A549 (cell line): Measurements from ENCODE around the gene GRHL3. TPM values are rescaled to one million over a fixed set of nuclear protein-coding genes. Genes with fewer than 3 reads are reported as not detected.

Experiments
- ATAC-seq, 2 experiments: fragments of 200-7000 bp in 1 of 2; fragments of >200 bp in 1 of 2; cut with Nextera tagmentation in 1 of 2; cut with Tn5 transposase in 1 of 2; 3 replicates each; pipeline versions ENCODE4 v1.8.0 to v1.9.1; 2018 to 2020; ENCODE audit warnings: mild to moderate bottlenecking in 1 of 2, moderate library complexity in 1 of 2
- CTCF ChIA-PET: fragments of 300-600 bp; sonication (Branson Sonifier 250); formaldehyde crosslinking; extraction: SDS; loops from one replicate; lab custom pipeline; 2021; ENCODE audit warnings: antibody characterized with exemption, inconsistent platforms; lab: Yijun Ruan, JAX
- POLR2A ChIA-PET: fragments of 350-600 bp; formaldehyde crosslinking; extraction: SDS; loops from one replicate; lab custom pipeline; 2021; ENCODE audit warnings: antibody characterized with exemption, inconsistent platforms; lab: Yijun Ruan, JAX
- DNase-seq, 2 experiments: peaks; one replicate each; pipeline versions ENCODE4 v3.0.0 to v3.0.0-alpha.2; 2011 to 2016; ENCODE audit warnings: low read depth in 1 of 2, low spot score in 1 of 2
- FAIRE-seq: peaks from 2 replicates; lab custom pipeline; 2011; peaks lifted over from hg19 to GRCh38; lab: Jason Lieb, UNC
- H3K27ac ChIP-seq, 2 experiments: fragments of >200 bp; sonication (Bioruptor Twin); formaldehyde crosslinking; 3 replicates each; pipeline ENCODE4 v1.5.1; 2016 to 2017
- H3K4me1 ChIP-seq: fragments of >200 bp; sonication (Bioruptor Twin); formaldehyde crosslinking; 3 replicates; pipeline ENCODE4 v1.6.1; 2016
- H3K4me2 ChIP-seq: fragments of >200 bp; sonication (Bioruptor Twin); formaldehyde crosslinking; 3 replicates; pipeline ENCODE4 v1.6.1; 2016
- H3K4me3 ChIP-seq: fragments of >200 bp; sonication (Bioruptor Twin); formaldehyde crosslinking; 3 replicates; pipeline ENCODE4 v1.5.1; 2016
- H3K9me3 ChIP-seq: fragments of >200 bp; sonication (Bioruptor Twin); formaldehyde crosslinking; 3 replicates; pipeline ENCODE4 v1.6.1; 2016
- CBX8 ChIP-seq: fragments of 200-600 bp; sonication (generic); IDR thresholded peaks from 2 replicates; pipeline ENCODE4 v1.6.1; 2016
- CEBPB ChIP-seq, 2 experiments: fragments of >200 bp in 1 of 2; sonication (Bioruptor Twin) in 1 of 2; formaldehyde crosslinking in 1 of 2; IDR thresholded peaks; 2 replicates each; pipeline ENCODE4 v1.6.1; 2012 to 2016
- EHF ChIP-seq: fragments of 250-450 bp; sonication (Bioruptor Pico); IDR thresholded peaks from 2 replicates; pipeline ENCODE4 v1.5.0; 2020; ENCODE audit warnings: mild to moderate bottlenecking
- EHMT2 ChIP-seq: fragments of 200-600 bp; sonication (generic); IDR thresholded peaks from 2 replicates; pipeline ENCODE4 v1.6.1; 2016; ENCODE audit warnings: antibody characterized with exemption, low read depth, mild to moderate bottlenecking, moderate library complexity
- ESRRA ChIP-seq: fragments of 150-350 bp; IDR thresholded peaks from 2 replicates; pipeline ENCODE4 v1.6.1; 2014; ENCODE audit warnings: mild to moderate bottlenecking, low read length, borderline replicate concordance
- GATA3 ChIP-seq: IDR thresholded peaks from 2 replicates; pipeline ENCODE4 v1.6.1; 2012; ENCODE audit warnings: borderline replicate concordance
- HDAC2 ChIP-seq: fragments of 200-600 bp; sonication (generic); IDR thresholded peaks from 2 replicates; pipeline ENCODE4 v1.6.1; 2016
- HEYL ChIP-seq: fragments of 250-450 bp; sonication (Bioruptor Pico); IDR thresholded peaks from 2 replicates; pipeline ENCODE4 v1.8.0; 2021; ENCODE audit warnings: mild to moderate bottlenecking, moderate library complexity
- JUNB ChIP-seq: fragments of >200 bp; sonication (Bioruptor Twin); formaldehyde crosslinking; IDR thresholded peaks from 2 replicates; pipeline ENCODE4 v1.6.1; 2016
- NFE2L2 ChIP-seq: fragments of 150-350 bp; conservative IDR thresholded peaks from 2 replicates; pipeline ENCODE4 v1.6.1; 2014; ENCODE audit warnings: low read length
- NR3C1 ChIP-seq: fragments of >200 bp; sonication (Bioruptor Twin); formaldehyde crosslinking; IDR thresholded peaks from 3 replicates; pipeline ENCODE4 v1.6.1; 2017
- RFX5 ChIP-seq: fragments of 450-650 bp; IDR thresholded peaks from 2 replicates; pipeline ENCODE4 v1.7.1; 2014; ENCODE audit warnings: antibody characterized with exemption, mild to moderate bottlenecking, moderate library complexity
- SREBF2 ChIP-seq: fragments of 450-650 bp; IDR thresholded peaks from 2 replicates; pipeline ENCODE4 v1.6.1; 2014; ENCODE audit warnings: mild to moderate bottlenecking, moderate library complexity
- TFCP2L1 ChIP-seq: fragments of 250-450 bp; sonication (Bioruptor Pico); IDR thresholded peaks from 2 replicates; pipeline ENCODE4 v1.5.0; 2021; ENCODE audit warnings: mild to moderate bottlenecking
- ZC3H11A ChIP-seq: fragments of 450-650 bp; IDR thresholded peaks from 2 replicates; pipeline ENCODE4 v1.6.1; 2014; ENCODE audit warnings: antibody characterized with exemption, mild to moderate bottlenecking
- ZFP36 ChIP-seq: fragments of 450-650 bp; IDR thresholded peaks from 2 replicates; pipeline ENCODE4 v1.6.1; 2014; ENCODE audit warnings: borderline replicate concordance; ENCODE audit not compliant: partially characterized antibody
- ZSCAN20 ChIP-seq: fragments of 250-450 bp; sonication (Bioruptor Pico); IDR thresholded peaks from 2 replicates; pipeline ENCODE4 v1.8.0; 2022; ENCODE audit warnings: mild to moderate bottlenecking, moderate library complexity
- WGBS: methylation state at CpG from one replicate; pipeline ENCODE4 v1.1.6; 2017; ENCODE audit errors: missing lambda C conversion rate; 5-methylcytosine and 5-hydroxymethylcytosine counted together
- polyA plus RNA-seq, 4 experiments: library from polyadenylated mRNA; depleted of rRNA in 3 of 4; stranded (reverse); fragments of >200 nt; fragmentation: RNase III in 1 of 4; extraction: RNeasy Plus Mini Kit Qiagen cat#74134 plus additional on column Dnase treatment in 1 of 4; gene quantifications; 2 replicates in 3 of 4; 3 replicates in 1 of 4; pipeline ENCODE4 v1.2.3, GENCODE V29; 2011 to 2017
- TF ChIP-seq, protein P1 (sequence below): IDR thresholded peaks from 2 replicates; pipeline ENCODE4 v1.6.1; 2012
- TF ChIP-seq, protein P2 (sequence below): fragments of 450-650 bp; IDR thresholded peaks from 2 replicates; pipeline ENCODE4 v1.6.1; 2014; ENCODE audit warnings: antibody characterized with exemption
- TF ChIP-seq, protein P3 (sequence below): IDR thresholded peaks from 2 replicates; pipeline ENCODE4 v1.6.1; 2012
- TF ChIP-seq, protein P4 (sequence below): fragments of >200 bp; sonication (Bioruptor Twin); formaldehyde crosslinking; IDR thresholded peaks from 2 replicates; pipeline ENCODE4 v1.6.1; 2016
- TF ChIP-seq, protein P5 (sequence below): fragments of >200 bp; sonication (Bioruptor Twin); formaldehyde crosslinking; IDR thresholded peaks from 3 replicates; pipeline ENCODE4 v1.5.1; 2016
- TF ChIP-seq, protein P6 (sequence below): fragments of 150-350 bp; IDR thresholded peaks from 2 replicates; pipeline ENCODE4 v1.6.1; 2014; ENCODE audit warnings: low read depth, mild to moderate bottlenecking, low read length

GRHL3 gene
- polyA plus RNA-seq, 2 of the 4 experiments (the other 2 are of a cell fraction): 0.58 to 1.6 TPM

DNA sequence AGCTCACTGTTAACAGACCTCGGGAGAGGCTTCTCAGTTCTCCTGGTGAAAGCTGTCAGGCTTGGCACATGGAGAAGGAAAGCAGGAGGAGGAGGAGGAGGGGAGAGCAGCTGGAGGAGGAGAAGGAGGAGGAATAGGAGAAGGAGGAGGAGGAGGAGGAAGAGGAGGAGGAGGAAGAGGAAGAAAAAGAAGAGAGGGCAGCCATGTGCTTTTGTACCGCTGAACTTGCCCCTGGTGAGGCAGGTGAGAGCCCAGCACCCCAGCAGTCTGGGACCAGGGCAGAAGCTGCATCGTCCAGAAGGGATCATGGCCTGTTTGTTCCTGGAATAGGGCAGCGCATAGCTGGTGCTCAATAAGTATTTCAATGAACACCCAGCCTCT is 21.3 kb upstream of the GRHL3 start:
- DNase-seq (no peak), FAIRE-seq (no peak), ATAC-seq (no peak)
- Histone ChIP-seq H3K4me1 (peaks cover 44% of the 10 kb centered on the region), H3K9me3 (no peaks in the 10 kb centered on the region), H3K27ac (peak overlapping the region; percentile 76 to 98; a peak in 5 of 6 replicates), H3K4me3 (no peak overlapping the region), H3K4me2 (no peak overlapping the region)
- CTCF ChIA-PET: interaction anchor here (0.8 to 5.6 kb wide), 6 partner anchors 12 to 99 kb away, joined by 3 to 20 read pairs (median 5); no protein-coding TSS in a partner anchor
- 90% methylated on average over 4 of the region's 4 CpGs for WGBS
- TF ChIP-seq NR3C1: no peak
- TF ChIP-seq HDAC2: no peak
- TF ChIP-seq CEBPB (IDR thresholded peaks at IDR 0.05): no peak
- TF ChIP-seq, protein P1, sequence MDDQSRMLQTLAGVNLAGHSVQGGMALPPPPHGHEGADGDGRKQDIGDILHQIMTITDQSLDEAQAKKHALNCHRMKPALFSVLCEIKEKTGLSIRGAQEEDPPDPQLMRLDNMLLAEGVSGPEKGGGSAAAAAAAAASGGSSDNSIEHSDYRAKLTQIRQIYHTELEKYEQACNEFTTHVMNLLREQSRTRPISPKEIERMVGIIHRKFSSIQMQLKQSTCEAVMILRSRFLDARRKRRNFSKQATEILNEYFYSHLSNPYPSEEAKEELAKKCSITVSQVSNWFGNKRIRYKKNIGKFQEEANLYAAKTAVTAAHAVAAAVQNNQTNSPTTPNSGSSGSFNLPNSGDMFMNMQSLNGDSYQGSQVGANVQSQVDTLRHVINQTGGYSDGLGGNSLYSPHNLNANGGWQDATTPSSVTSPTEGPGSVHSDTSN: no peak
- no peak for TF ChIP-seq JUNB
- POLR2A ChIA-PET: no interaction called here

DNA sequence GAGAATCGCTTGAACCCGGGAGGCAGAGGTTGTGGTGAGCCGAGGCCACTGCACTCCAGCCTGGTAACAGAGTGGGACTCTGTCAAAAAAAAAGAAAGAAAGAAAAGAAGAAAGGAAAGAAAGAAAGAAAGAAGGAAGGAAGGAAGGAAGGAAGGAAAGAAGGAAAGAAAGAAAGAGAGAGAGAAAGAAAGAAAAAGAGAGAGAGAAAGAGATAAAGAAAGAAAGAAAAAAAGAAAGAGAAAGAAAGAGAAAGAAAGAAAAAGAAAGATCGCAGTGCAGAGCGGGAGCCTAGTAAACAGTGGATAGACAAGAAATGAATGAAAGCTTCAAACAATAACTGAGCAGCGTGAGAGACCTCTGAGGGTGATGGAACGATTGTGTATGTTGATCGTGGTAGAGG is 20.6 kb upstream of the GRHL3 start:
- DNase-seq (no peak), ATAC-seq (no peak), FAIRE-seq (no peak)
- no peaks in the 10 kb centered on the region for H3K9me3 ChIP-seq
- CTCF ChIA-PET: interaction anchor here (1.6 to 5.6 kb wide), 2 partner anchors 13 to 97 kb away, joined by 3 to 20 read pairs; no protein-coding TSS in a partner anchor
- no peak overlapping the region for H3K4me2 ChIP-seq
- no peak overlapping the region for H3K4me3 ChIP-seq
- TF ChIP-seq, protein P2, sequence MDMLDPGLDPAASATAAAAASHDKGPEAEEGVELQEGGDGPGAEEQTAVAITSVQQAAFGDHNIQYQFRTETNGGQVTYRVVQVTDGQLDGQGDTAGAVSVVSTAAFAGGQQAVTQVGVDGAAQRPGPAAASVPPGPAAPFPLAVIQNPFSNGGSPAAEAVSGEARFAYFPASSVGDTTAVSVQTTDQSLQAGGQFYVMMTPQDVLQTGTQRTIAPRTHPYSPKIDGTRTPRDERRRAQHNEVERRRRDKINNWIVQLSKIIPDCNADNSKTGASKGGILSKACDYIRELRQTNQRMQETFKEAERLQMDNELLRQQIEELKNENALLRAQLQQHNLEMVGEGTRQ: no peak
- TF ChIP-seq ESRRA: no peak
- TF ChIP-seq, protein P1: no peak
- no peak for TF ChIP-seq EHMT2
- no peak for TF ChIP-seq ZC3H11A
- TF ChIP-seq, protein P3, sequence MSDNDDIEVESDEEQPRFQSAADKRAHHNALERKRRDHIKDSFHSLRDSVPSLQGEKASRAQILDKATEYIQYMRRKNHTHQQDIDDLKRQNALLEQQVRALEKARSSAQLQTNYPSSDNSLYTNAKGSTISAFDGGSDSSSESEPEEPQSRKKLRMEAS: no peak
- TF ChIP-seq, protein P4, sequence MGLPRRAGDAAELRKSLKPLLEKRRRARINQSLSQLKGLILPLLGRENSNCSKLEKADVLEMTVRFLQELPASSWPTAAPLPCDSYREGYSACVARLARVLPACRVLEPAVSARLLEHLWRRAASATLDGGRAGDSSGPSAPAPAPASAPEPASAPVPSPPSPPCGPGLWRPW: no peak
- no peak for TF ChIP-seq GATA3
- no peak for TF ChIP-seq RFX5
- no peak for TF ChIP-seq HEYL (CRISPR knock-in tag)
- TF ChIP-seq ZSCAN20: no peak
- TF ChIP-seq SREBF2: no peak
- TF ChIP-seq, protein P5, sequence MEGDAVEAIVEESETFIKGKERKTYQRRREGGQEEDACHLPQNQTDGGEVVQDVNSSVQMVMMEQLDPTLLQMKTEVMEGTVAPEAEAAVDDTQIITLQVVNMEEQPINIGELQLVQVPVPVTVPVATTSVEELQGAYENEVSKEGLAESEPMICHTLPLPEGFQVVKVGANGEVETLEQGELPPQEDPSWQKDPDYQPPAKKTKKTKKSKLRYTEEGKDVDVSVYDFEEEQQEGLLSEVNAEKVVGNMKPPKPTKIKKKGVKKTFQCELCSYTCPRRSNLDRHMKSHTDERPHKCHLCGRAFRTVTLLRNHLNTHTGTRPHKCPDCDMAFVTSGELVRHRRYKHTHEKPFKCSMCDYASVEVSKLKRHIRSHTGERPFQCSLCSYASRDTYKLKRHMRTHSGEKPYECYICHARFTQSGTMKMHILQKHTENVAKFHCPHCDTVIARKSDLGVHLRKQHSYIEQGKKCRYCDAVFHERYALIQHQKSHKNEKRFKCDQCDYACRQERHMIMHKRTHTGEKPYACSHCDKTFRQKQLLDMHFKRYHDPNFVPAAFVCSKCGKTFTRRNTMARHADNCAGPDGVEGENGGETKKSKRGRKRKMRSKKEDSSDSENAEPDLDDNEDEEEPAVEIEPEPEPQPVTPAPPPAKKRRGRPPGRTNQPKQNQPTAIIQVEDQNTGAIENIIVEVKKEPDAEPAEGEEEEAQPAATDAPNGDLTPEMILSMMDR: no peak
- TF ChIP-seq NR3C1: no peak
- no peak for TF ChIP-seq CBX8
- no peak for TF ChIP-seq EHF (CRISPR knock-in tag)
- no peak for TF ChIP-seq NFE2L2
- TF ChIP-seq TFCP2L1 (CRISPR knock-in tag): no peak
- TF ChIP-seq ZFP36: no peak
- TF ChIP-seq, protein P6, sequence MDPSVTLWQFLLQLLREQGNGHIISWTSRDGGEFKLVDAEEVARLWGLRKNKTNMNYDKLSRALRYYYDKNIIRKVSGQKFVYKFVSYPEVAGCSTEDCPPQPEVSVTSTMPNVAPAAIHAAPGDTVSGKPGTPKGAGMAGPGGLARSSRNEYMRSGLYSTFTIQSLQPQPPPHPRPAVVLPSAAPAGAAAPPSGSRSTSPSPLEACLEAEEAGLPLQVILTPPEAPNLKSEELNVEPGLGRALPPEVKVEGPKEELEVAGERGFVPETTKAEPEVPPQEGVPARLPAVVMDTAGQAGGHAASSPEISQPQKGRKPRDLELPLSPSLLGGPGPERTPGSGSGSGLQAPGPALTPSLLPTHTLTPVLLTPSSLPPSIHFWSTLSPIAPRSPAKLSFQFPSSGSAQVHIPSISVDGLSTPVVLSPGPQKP: no peak
- POLR2A ChIA-PET: no interaction called here
- H3K27ac ChIP-seq: peak overlapping the region in 1 of 2 experiments; percentile 22; a peak in 1 of 6 replicates
- peaks cover 37% of the 10 kb centered on the region for H3K4me1 ChIP-seq
- WGBS: 94% methylated on average over 8 of the region's 8 CpGs
